GM18858 (cell line): ENCODE measurements around the gene SLC2A1.
A peak's percentile ranks its signal among the peaks of the same experiment; 100 is the strongest.

Experiments used
- ATAC-seq: cut with Tn5 transposase; IDR thresholded peaks from one replicate; pipeline ENCODE4 v1.9.1; 2021; ENCODE audit not compliant: unreplicated experiment

SLC2A1 gene

DNA sequence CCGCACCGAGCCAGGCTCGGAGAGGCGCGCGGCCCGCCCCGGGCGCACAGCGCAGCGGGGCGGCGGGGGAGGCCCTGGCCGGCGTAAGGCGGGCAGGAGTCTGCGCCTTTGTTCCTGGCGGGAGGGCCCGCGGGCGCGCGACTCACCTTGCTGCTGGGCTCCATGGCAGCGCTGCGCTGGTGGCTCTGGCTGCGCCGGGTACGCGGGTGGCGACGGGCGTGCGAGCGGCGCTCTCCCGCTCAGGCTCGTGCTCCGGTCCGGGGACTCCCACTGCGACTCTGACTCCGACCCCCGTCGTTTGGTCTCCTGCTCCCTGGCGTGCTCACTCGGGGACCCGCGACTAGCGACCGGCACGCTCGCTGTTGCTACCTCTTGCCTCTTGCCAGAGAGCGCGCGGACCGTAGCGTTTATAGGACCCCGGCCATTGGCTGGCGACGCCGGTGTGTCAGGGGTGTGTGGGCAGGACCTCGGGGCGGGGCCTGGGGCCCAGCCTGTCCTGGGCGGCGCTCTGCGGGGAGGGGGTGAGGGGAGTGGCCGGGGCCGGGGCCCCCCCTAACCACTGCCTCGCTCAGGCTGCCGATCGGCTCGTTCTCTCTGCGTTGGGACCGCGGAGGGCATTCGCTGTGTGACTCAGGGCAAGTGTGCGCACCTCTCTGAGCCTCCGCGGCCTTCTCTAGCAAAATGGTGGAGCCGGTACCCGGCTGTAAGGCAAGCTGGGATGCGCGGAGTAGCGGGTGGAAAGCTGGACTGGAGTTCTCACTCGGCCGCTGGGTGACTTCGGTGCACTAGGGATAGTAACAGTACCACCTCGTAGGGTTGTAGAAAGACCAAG, at the start of gene SLC2A1:
TSS of gene SLC2A1 (minus strand) at position 381 of the 832 bp plus-strand sequence. CDS start at position 164, 217 bp downstream.
- ATAC-seq = peak; percentile 69

DNA sequence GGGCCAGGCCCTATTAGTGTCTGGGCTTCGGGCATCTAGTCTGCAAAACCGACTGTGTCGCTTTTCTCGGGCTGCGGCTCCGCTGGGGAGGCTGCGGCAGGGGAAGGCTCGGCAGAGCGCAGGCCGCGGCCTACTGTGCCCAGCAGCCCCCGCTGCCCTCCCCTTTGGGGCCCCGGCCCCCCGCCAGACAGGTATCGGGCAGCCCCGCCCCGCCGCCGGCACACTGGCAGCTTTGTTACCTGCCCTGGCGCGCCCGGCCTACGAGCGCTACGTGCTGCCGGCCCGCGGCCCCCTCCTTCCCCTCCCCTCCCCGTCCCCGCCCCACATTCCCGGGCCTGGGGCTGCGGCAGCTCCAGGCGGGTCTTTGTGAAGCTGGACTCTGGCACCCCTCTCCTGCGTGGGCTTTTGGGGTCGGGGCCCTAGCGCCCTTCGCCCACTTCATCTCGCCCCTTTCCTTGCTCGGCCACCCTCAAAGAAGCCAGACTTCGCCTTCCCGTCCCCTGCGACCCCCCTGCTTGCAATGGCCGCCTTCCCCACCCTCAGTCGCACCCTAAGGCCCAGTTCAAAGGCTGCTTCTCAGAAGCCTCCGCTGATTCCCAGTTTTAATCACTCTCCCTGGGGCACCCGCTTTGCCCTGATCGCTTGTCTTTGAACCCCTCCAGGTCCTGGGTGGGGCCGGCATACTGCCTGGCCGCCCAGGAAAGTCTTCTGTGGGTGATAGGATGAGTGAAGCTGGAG, 48.9 kb upstream of the SLC2A1 start:
- ATAC-seq = no peak

DNA sequence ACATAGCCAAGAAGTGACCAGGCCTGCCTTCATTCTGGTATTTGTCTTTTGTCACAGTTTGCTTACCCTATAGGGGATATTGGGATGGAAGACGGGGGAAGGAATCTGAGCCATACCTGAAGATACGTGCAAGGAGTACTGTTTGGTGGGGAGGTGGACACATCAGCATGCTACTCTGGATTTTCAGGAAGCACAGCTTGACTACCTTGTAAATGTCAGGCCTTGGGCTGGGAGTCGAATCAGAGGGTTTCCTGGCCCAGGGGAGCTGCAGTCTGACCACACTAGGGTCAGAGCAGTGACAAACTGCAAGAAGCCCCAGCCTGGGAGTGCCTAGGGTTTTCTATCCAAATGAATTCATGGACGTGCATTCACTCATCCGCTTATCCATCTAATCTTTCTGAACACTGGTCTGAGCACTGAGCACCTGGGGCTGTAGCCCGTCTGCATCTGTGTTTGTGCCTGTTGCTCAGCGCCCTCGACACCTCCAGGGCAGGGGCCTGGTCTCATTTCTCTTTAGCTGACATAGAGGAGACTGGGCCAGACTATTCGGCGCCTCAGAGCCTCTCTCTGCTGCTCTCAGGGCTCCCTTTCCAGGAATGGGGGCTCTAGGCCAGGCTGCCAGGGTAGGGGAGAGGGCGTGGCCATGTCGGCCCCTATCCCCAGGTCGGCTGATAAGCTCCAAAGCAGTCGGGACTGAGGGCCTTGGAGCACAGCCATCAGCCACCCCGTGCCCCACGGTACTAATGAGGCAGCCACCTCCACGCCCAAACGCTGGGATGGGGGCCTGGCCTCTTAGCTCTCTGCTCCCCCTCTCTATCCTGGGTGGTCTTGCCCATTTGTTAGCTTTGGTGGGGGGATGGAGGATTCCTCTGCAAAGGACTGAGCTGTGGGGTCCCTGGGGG, 47.0 kb upstream of the SLC2A1 start:
- no peak for ATAC-seq

DNA sequence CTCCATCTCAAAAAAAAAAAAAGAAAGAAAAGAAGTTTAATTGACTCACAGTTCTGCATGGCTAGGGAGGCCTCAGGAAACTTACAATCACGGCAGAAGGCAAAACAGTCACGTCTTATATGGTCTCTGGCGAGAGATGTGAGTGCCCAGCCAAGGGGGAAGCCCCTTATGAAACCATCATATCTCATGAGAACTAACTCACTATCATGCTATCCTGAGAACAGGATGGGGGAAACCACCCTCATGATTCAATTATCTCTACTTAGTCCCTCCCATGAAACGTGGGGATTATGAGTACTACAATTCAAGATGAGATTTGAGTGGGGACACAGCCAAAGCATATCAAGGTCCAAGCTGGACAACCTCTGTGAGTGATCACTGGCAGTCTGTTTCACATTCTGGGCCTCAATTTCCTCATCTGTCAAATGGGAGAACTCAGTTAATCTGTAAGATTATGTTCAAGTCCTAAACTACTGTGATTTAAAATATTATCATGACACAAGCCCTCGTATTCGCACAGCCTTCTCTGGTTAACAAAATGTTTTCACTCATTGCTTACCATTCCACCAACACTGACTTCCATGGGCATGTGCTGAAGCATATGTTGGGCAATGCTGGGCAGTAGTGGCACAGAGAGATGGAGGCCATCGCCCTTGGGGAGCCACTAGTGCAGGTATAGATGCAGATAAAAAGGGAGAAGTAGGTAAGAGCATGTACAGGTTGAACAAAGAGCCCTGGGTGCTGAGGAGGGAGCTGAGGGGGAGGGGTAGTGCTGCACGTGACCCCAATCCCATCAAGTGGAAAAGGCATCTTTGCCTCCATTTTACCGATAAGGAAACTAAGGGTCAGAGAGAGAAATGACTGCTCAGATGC, 46.2 kb upstream of the SLC2A1 start:
- no peak for ATAC-seq

DNA sequence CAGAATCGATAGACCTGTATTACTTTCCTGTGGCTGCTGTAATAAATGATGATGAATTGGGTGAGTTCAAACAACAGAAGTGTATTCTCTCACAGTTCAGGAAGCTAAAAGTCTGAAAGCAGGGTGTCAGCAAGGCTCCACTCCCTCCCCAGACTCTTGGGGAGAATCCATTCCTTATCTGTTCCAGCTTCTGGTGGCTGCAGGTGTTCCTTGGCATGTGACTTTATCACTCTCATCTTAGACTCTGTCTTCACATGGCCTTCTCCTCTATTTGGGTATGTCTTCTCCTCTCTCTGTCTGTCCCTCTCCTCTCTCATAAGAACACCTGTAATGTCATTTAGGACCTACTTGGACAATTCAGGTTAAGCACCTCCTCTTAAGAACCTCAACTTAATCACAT, 44.1 kb upstream of the SLC2A1 start:
- no peak for ATAC-seq

DNA sequence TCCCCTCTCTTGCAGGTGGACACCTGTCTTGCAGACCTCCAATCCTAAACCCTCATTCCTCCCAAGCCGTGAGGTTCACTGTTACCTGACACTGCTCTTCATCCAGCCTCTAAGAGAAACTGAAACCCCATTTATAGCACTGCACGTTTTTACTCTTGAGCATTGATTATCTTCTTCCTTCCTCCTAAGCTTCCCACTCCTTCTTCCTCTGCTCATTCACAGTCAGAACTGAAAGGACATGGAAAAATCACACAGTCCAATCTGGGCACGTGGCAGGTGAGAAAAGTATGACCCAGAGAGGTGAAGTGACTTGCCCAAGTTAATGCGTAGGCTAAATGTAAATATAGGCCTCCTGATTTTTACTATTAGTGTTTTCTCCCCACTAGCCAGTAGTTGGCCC, 43.4 kb upstream of the SLC2A1 start:
- ATAC-seq = no peak

DNA sequence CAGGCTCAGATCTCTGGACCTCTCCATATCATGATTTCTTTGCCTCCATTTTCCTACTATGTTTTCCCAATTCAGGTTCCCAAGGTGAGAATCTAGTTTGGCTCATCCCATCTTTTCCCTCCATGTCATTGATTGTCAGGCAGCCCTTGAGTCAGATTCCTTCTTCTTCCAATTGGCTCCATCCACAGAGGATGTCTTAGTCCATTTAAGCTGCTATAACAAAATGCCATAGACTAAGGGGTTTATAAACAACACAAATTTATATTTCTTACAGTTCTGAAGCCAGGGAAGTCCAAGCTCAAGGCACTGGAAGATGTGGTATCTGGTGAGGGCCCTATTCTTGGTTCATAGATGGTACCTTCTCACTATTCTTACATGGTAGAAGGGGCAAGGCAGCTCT, 42.8 kb upstream of the SLC2A1 start:
- ATAC-seq = no peak

DNA sequence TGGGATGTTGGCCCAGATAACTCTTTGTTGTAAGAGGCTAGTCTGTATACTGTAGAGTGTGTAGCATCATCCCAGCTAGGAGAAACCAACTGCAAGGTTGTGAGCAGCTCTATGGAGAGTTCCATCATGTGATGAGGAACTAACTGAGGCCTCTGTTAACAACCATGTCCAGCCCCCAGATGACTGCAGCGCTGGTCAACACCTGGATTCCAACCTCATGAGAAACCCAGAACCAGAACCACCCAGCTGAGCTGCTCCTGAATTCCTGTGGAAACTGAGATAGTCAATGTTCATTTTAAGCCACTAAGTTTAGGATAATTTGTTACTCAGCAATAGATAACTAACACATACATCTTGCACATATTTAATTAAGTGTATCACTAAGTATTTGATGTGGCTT, 41.6 kb upstream of the SLC2A1 start:
- no peak for ATAC-seq

DNA sequence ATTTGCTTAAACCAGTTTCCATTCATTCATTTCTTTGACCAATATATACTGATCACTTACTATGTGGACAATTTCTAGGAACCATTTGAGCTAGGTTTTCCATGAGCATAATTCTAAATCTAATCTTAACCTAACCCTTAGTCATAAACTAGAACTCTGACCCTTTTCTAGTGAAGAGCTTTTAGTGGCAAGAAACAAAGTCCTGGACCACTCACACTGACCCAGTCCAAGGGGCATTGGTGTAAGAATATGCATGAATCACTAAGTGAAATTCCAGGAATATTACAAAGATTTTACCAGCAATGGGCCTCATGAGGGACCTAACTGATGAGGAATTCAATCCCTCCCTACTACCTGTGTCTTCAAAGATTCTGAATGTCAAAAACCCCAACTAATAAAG, 40.6 kb upstream of the SLC2A1 start:
- ATAC-seq = no peak

DNA sequence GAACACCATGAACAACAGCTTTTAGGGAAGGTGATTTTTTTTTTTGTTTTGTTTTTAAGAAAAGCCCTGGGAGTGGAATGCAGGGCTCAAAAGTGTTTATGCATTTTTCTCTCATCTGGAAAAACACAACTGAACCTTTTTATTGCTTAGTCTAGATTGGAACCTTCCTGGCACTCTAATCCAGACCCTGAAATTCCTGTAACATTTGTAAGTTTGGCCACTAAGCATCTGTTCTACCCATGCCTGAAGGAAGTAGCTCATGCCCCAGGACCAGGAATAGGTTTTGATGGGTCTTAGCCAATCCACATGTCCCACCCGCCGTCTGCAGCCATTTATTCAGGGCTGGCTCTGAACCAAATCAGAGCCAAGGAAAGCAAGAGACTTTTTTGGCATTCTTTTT, 39.7 kb upstream of the SLC2A1 start:
- no peak for ATAC-seq

DNA sequence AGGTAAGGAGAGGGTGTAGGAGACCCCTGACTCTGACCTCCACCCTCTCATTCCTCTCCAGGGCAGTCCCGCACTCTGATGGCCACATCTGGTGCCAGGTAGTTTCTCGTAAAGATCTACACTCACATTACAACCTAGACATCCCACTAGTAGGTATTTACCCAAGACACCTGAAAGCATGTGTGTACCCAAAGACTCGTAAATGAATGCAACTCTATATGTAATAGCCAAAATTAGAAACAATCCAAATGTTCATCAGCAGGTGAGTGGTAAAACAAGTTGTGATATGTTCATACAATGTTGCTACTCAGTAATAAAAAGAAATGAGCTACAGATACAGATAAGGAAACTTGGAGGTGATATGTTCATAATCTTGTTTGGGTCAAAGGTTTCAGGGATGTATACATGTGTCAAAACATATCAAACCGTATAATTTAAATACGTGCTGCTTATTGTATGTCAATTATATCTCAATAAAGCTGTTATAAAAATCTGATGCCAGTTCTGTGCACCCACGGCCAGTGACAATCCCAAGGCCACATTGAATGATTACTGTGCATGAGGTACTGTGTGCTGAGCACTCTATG, 37.8 kb upstream of the SLC2A1 start:
- ATAC-seq = no peak

DNA sequence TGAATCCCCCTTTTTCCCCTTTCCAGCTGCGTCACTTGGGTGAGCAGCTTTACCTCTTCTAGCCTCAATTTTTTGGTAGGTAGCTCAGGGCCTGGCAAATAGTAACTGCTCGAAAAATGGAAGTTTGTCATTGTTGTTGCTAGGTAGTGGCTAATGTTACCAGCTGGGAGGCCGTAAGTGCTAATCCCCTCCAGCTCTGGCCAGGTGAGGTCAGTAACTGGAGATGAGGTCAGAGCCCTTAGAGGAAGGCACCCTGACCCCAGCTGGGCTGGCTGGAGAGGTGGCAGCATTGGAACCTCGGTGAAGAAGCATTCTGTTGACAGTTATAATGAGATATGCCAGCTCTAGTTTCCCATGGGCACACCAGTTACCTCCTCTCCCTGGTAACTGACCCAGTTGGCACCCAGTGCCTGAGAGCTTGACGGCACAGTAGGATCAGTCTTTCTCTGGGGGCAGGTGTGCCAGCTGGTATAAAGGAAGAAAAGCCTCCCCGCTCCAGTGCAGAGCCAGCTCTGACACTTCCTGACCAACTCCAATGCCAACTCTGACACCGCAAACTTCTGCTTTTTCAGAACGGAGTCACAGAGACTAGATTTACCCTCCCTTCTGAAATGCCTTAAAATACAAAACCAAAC, 35.0 kb upstream of the SLC2A1 start:
- no peak for ATAC-seq

DNA sequence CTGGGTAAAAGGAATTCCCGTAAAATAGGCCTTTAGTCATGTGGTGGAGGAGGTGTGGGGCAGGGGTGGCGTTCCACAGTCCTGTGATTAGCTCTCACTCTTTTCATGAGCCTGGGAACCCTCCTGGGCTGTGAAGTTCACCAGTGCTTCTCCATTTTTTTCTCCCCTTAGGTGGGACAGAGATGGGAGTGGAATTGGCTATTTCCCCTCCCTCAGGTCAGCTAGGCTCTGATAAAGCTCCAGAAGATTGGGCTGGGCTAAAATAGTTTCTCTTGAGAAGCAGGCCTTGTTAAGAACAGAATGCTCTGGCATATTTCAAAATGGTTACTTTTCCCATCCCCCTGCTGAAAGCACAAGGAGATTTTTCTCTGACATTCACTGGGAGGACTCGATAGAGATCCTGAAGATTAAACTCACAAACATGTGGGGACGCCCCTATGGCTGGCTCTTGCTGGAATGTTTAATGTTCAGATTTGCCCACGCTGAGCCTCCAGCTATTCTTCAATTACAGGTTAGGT, 33.4 kb upstream of the SLC2A1 start:
- no peak for ATAC-seq

DNA sequence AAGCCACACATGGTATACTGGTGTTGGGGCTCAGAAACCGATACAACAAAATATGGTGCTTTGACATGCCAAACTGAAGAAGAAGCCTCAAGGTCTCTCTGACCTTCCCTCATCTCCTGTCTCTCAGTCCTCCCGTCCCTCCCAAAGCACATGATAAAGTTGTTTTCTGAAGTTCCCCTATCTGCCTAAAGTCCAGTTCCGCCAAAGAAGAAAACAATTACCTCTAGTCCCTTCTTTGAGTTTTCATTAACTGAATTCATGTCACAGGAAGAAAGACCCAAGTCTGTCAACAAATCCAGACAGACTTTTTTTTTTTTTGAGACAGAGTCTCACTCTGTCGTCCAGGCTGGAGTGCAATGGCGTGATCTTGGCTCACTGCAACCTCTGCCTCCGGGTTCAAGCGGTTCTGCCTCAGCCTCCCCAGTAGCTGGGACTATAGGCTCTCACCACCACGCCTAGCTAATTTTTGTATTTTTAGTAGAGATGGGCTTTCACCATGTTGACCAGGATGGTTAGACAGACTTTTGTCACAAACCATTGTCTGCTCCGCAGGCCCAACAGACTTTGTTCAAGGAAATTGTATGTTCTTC, 32.2 kb upstream of the SLC2A1 start:
- no peak for ATAC-seq

DNA sequence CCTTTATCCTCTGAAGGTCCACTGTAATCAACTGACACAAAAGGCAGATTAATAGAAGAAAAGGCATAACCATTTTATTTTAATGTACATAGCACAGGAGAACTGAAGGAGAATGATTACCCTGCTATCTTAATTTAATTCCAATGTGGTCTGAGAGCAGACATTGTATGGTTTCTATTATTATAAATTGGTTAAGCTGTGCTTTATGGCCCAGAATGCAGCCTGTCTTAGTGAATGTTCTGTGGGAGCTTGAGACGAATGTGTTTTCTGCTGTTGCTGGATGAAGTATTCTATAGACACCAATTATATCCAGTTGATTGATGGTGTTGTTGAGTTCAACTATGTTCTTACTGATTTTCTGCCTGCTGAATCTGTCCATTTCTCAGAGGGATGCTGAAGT, 25.0 kb upstream of the SLC2A1 start:
- no peak for ATAC-seq

DNA sequence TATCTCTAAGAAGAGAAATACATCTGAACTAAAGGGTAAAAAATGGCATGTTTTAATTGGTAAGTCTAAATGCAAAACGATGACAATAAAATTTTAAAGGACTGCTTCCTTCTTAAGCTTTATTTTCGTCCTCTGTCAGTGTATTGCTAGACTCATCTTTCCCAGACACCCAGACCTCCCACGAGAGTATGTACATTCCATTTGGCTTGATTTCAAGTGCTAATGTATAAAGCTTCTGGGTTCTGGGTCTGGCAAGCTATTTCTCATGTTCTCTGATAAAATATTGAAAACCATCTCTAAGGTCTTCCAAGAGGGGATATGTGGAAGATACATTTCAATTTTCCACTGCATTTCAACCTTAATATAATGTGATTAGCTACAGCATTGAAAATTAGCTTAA, 24.6 kb upstream of the SLC2A1 start:
- no peak for ATAC-seq

DNA sequence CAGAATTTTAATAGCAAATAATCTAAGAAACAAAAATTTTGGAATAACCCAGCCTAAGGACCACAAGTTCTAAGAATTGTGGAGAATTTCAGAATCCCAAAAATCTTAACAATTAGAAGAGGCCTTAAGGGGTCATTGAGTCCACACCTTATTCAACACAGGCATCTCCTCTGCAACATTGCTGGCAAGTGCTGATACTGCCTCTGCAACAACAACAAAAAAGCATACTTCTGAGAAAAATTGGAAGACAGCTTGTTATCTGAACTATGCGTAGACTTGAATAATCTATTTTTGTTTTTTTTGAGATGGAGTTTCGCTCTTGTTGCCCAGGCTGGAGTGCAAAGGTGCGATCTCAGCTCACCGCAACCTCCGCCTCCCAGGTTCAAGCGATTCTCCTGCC, 24.0 kb upstream of the SLC2A1 start:
- ATAC-seq = no peak

DNA sequence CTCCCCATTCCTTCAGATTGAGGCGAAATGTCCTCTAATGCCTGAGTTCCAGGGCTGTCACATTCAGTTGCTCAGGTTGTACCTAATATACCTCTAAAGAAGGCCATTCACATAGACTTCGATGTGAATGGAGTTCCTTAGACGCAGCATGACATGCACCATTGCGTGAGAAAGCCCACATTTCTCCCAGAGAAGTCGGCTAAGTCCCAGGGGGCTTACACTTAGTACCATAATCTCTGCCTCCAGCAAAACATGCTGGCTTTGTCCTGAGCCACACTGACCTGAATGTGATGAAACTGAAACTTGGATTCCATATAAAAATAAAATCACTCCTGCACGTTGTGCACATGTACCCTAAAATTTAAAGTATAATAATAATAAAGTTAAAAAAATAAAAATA, 23.2 kb upstream of the SLC2A1 start:
- no peak for ATAC-seq

DNA sequence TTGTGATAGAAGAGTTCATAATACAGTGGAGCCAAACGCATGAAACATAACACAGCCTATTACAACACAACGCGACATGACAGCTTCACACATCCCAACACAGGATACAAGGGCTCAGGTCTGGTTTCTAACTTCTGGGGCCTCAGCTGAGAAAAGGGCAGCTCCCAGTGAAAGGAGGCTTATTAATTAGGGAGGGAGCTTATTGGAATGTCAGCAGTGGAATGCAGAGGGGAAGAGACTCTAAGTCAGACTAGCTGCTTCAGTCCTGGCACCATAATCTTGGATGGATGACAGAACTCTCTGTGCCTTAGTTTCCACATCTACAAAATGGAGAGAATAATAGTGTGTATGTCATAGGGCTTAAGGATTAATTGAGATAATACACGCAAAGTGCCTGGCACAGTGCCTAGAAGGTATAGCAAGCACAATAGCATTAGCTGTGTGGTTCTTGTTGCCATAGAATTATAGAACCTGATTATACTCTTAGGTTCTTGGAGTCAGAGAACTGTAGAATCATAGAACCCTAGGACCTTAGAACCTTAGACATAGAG, 22.7 kb upstream of the SLC2A1 start:
- no peak for ATAC-seq
